Loucy (cell line): ENCODE data around the gene C15orf39.

Experiments used
- H2AFZ ChIP-seq: fragments of 200-600 bp; sonication (generic); 2 replicates; pipeline ENCODE4 v1.6.0; 2016; ENCODE audit warnings: antibody characterized with exemption, mild to moderate bottlenecking, low read length, moderate library complexity
- H3F3A ChIP-seq: fragments of 200-600 bp; 2 replicates; pipeline ENCODE4 v1.6.0; 2016; ENCODE audit warnings: antibody characterized with exemption, low read depth, mild to moderate bottlenecking
- H3K27me3 ChIP-seq: fragments of 200-600 bp; sonication (generic); 2 replicates; pipeline ENCODE4 v1.6.1; 2014; ENCODE audit warnings: low read length, mild to moderate bottlenecking; ENCODE audit not compliant: insufficient read depth, poor library complexity, severe bottlenecking
- H3K36me3 ChIP-seq: fragments of 200-600 bp; sonication (generic); 2 replicates; pipeline ENCODE4 v1.6.1; 2016; ENCODE audit warnings: low read length; ENCODE audit not compliant: insufficient read depth
- H3K4me1 ChIP-seq: fragments of 200-600 bp; sonication (generic); 2 replicates; pipeline ENCODE4 v1.5.1; 2014; ENCODE audit warnings: low read length, mild to moderate bottlenecking; ENCODE audit not compliant: insufficient read depth, poor library complexity, severe bottlenecking
- H3K4me2 ChIP-seq: fragments of 200-600 bp; sonication (generic); 2 replicates; pipeline ENCODE4 v1.6.0; 2014; ENCODE audit warnings: antibody characterized with exemption, low read length, low read depth, mild to moderate bottlenecking; ENCODE audit not compliant: poor library complexity, severe bottlenecking
- H3K4me3 ChIP-seq: fragments of 200-600 bp; sonication (generic); 2 replicates; pipeline ENCODE4 v1.5.1; 2014; ENCODE audit warnings: low read length, mild to moderate bottlenecking, mixed read lengths; ENCODE audit not compliant: poor library complexity, severe bottlenecking
- H3K79me2 ChIP-seq: fragments of 200-600 bp; sonication (generic); 2 replicates; pipeline ENCODE4 v1.6.1; 2014; ENCODE audit warnings: low read length; ENCODE audit not compliant: insufficient read depth
- H3K9ac ChIP-seq: fragments of 200-600 bp; sonication (generic); 2 replicates; pipeline ENCODE4 v1.6.0; 2014; ENCODE audit warnings: mild to moderate bottlenecking, low read depth, low read length, moderate library complexity; ENCODE audit not compliant: poor library complexity, severe bottlenecking
- H3K9me2 ChIP-seq: fragments of 200-600 bp; sonication (generic); replicated peaks from 2 replicates; pipeline ENCODE4 v1.6.1; 2016; ENCODE audit warnings: low read depth, low read length, mixed read lengths
- H3K9me3 ChIP-seq: fragments of 200-600 bp; sonication (generic); 2 replicates; pipeline ENCODE4 v1.6.1; 2014; ENCODE audit warnings: mild to moderate bottlenecking, antibody characterized with exemption, low read length, low read depth; ENCODE audit not compliant: insufficient read depth
- H4K20me1 ChIP-seq: fragments of 200-600 bp; sonication (generic); 2 replicates; pipeline ENCODE4 v1.6.0; 2014; ENCODE audit warnings: antibody characterized with exemption, low read length, mild to moderate bottlenecking; ENCODE audit not compliant: insufficient read depth, poor library complexity, severe bottlenecking
- CTCF ChIP-seq: fragments of 200-600 bp; sonication (generic); conservative IDR thresholded peaks from 2 replicates; pipeline ENCODE4 v1.5.1; 2014; ENCODE audit warnings: mild to moderate bottlenecking, antibody characterized with exemption, low read length
- EZH2phosphoT487 ChIP-seq: fragments of 200-600 bp; IDR thresholded peaks from 2 replicates; pipeline ENCODE4 v1.6.1; 2018; ENCODE audit warnings: antibody characterized with exemption, mild to moderate bottlenecking, moderate library complexity, borderline replicate concordance

The C15orf39 gene

GRCh38 chr15:75179746-75180140 is 21.9 kb upstream of the C15orf39 start:
- Histone ChIP-seq H3K4me1 (peaks cover 56% of the 10 kb centered on the region), H3K79me2 (no peaks in the 10 kb centered on the region), H3K9me3 (no peaks in the 10 kb centered on the region), H2AFZ (no peak overlapping the region), H3K4me3 (no peak overlapping the region), H3K36me3 (no peaks in the 10 kb centered on the region), H4K20me1 (no peaks in the 10 kb centered on the region), H3K27me3 (no peaks in the 10 kb centered on the region), H3F3A (no peaks in the 10 kb centered on the region), H3K9ac (no peak overlapping the region), H3K9me2 (no peaks in the 10 kb centered on the region), H3K4me2 (no peak overlapping the region)
- TF ChIP-seq EZH2phosphoT487: no peak
- TF ChIP-seq CTCF: no peak

GRCh38 chr15:75181780-75182179 is 19.9 kb upstream of the C15orf39 start:
- Histone ChIP-seq H3K27me3 (no peaks in the 10 kb centered on the region), H4K20me1 (no peaks in the 10 kb centered on the region), H3K9me2 (no peaks in the 10 kb centered on the region), H3K9ac (peak overlapping the region; percentile 27), H3K4me1 (peaks cover 64% of the 10 kb centered on the region), H3K9me3 (no peaks in the 10 kb centered on the region), H2AFZ (peak overlapping the region; percentile 58; the same call in 1 of the 2 replicates), H3K4me2 (peak overlapping the region; percentile 12), H3K4me3 (no peak overlapping the region), H3K36me3 (no peaks in the 10 kb centered on the region), H3K79me2 (no peaks in the 10 kb centered on the region), H3F3A (no peaks in the 10 kb centered on the region)
- no peak for TF ChIP-seq EZH2phosphoT487

GRCh38 chr15:75182187-75183131 is 19.2 kb upstream of the C15orf39 start:
- Histone ChIP-seq H3K4me3 (no peak overlapping the region), H3K27me3 (no peaks in the 10 kb centered on the region), H2AFZ (peak overlapping the region; percentile 58; the same call in 1 of the 2 replicates), H3F3A (no peaks in the 10 kb centered on the region), H3K9me3 (no peaks in the 10 kb centered on the region), H3K9ac (peak overlapping the region; percentile 27), H3K79me2 (no peaks in the 10 kb centered on the region), H4K20me1 (no peaks in the 10 kb centered on the region), H3K36me3 (no peaks in the 10 kb centered on the region), H3K4me1 (peaks cover 59% of the 10 kb centered on the region), H3K4me2 (peak overlapping the region; percentile 12), H3K9me2 (no peaks in the 10 kb centered on the region)
- TF ChIP-seq CTCF: peak; percentile 26; the same call in 1 of the 2 replicates
- TF ChIP-seq EZH2phosphoT487: no peak
